ENCODE data around the gene ST6GALNAC3. TPM values are rescaled to one million over a fixed set of nuclear protein-coding genes. Genes with fewer than 3 reads are reported as not detected.
"Not testable (repeated sequence)": the region's sequence is repeated elsewhere in the genome, so short reads cannot be mapped to it uniquely, and the experiment has no call there.

Gene ST6GALNAC3
- total and polyA plus RNA-seq, 11 donors: 2.5 to 7.7 (median 4.4) TPM

GRCh38 chr1:76109901-76110560 lies 35.5 kb downstream of the ST6GALNAC3 start:
- TF ChIP-seq, protein P1, sequence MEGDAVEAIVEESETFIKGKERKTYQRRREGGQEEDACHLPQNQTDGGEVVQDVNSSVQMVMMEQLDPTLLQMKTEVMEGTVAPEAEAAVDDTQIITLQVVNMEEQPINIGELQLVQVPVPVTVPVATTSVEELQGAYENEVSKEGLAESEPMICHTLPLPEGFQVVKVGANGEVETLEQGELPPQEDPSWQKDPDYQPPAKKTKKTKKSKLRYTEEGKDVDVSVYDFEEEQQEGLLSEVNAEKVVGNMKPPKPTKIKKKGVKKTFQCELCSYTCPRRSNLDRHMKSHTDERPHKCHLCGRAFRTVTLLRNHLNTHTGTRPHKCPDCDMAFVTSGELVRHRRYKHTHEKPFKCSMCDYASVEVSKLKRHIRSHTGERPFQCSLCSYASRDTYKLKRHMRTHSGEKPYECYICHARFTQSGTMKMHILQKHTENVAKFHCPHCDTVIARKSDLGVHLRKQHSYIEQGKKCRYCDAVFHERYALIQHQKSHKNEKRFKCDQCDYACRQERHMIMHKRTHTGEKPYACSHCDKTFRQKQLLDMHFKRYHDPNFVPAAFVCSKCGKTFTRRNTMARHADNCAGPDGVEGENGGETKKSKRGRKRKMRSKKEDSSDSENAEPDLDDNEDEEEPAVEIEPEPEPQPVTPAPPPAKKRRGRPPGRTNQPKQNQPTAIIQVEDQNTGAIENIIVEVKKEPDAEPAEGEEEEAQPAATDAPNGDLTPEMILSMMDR (IDR thresholded peaks at IDR 0.05): no peak
- no peak for TF ChIP-seq POLR2A (IDR thresholded peaks at IDR 0.05)
- Histone ChIP-seq H3K4me3 (no peak overlapping the region), H3K9me3 (no peaks in the 10 kb centered on the region), H3K27ac (peak overlapping the region in 1 of 12 donors; percentile 35), H3K27me3 (no peaks in the 10 kb centered on the region), H3K36me3 (no peaks in the 10 kb centered on the region), H3K4me1 (peaks cover 0 to 10% (median 0%) of the 10 kb centered on the region in 12 donors)
- ATAC-seq (no peak), DNase-seq (no peak)
- WGBS, 4 donors: 48 to 72% (median 60%) methylated on average over 2 of the region's 2 CpGs
- intact Hi-C loops (cut with DNase I): no loop called here

- H3K27ac ChIP-seq: no peak overlapping the region
- TF ChIP-seq, protein P1 (IDR thresholded peaks at IDR 0.05): no peak
- no peak for TF ChIP-seq POLR2A (IDR thresholded peaks at IDR 0.05)
- H3K36me3 ChIP-seq: no peaks in the 10 kb centered on the region
- ATAC-seq (no peak), DNase-seq (no peak)
- intact Hi-C loops (cut with DNase I): no loop called here
- H3K4me3 ChIP-seq: no peak overlapping the region
- peaks cover 0 to 10% (median 0%) of the 10 kb centered on the region in 12 donors for H3K4me1 ChIP-seq
- no peaks in the 10 kb centered on the region for H3K27me3 ChIP-seq
- 60 to 73% (median 67%) methylated on average over 1 of the region's 1 CpG for WGBS, 4 donors
- no peaks in the 10 kb centered on the region for H3K9me3 ChIP-seq
Measured at GRCh38 chr1:76110666-76111065, 36.1 kb downstream of the ST6GALNAC3 start.

DNA sequence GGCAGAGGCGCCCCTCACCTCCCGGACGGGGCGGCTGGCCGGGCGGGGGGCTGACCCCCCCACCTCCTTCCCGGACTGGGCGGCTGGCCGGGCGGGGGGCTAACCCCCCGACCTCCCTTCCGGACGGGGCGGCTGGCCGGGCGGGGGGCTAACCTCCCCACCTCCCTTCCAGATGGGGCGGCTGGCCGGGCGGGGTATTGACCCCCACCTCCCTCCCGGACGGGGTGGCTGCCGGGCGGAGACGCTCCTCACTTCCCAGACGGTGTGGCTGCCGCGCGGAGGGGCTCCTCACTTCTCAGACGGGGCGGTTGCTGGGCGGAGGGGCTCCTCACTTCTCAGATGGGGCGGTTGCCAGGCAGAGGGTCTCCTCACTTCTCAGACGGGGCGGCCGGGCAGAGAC lies 37.8 kb downstream of the ST6GALNAC3 start:
- ATAC-seq; H3K4me3 ChIP-seq; H3K27me3 ChIP-seq; intact Hi-C loops (cut with DNase I); H3K27ac ChIP-seq; H3K36me3 ChIP-seq; H3K9me3 ChIP-seq: not testable (repeated sequence)
- H3K4me1 ChIP-seq: peaks cover 0 to 10% (median 0%) of the 10 kb centered on the region in 12 donors
- WGBS, 4 donors: 93 to 100% (median 96%) methylated on average over 8 to 32 of the region's 35 CpGs
- peak in 1 of 5 donors; percentile 58 for DNase-seq

DNA sequence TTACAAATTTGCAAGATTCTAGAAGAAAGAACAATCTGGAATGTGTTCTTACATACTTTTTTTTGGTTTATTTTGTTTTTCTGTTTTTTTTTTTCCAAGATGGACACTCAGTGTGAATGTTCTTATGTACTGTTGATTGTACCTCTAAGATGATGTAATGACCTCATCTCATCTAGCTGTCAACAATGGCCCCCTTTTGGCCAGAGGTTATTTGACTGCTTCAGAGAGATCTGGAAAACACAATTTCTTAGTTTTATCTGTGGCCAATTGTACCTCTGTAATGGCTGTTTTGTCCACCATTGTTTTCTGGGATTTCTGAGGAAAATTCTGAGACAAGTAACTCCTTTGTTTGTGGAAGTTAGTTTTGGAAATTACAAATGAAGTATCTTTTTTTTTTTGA lies 38.9 kb downstream of the ST6GALNAC3 start:
- ATAC-seq: no peak
- no peaks in the 10 kb centered on the region for H3K9me3 ChIP-seq
- no peak for DNase-seq
- H3K36me3 ChIP-seq: no peaks in the 10 kb centered on the region
- no peaks in the 10 kb centered on the region for H3K27me3 ChIP-seq
- no peak overlapping the region for H3K4me3 ChIP-seq
- intact Hi-C loops (cut with DNase I): no loop called here
- TF ChIP-seq POLR2A (IDR thresholded peaks at IDR 0.05): no peak
- TF ChIP-seq, protein P1 (IDR thresholded peaks at IDR 0.05): no peak
- peaks cover 0 to 6% (median 0%) of the 10 kb centered on the region in 12 donors for H3K4me1 ChIP-seq
- H3K27ac ChIP-seq: no peak overlapping the region

DNA sequence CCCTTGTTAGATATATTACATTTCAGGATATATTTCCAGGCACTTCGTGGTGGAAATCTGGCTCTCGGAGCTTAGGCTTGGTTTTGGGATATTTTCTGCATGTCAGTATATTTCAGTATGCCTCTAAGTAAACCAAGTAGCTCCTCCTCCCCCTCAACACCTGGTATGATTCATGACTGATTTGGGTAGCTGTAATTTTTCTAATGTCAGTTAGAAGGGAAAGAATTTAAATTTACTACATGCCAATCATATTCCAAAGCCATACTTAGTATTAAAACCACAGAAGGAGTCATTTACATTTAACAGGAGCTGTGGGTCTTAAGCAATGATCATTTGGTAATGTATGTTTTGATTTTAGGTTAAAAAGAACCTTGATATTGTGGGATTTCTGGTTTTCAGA lies 40.6 kb downstream of the ST6GALNAC3 start:
- Histone ChIP-seq H3K27ac (no peak overlapping the region), H3K27me3 (no peaks in the 10 kb centered on the region), H3K4me3 (no peak overlapping the region), H3K4me1 (no peaks in the 10 kb centered on the region), H3K36me3 (no peaks in the 10 kb centered on the region), H3K9me3 (no peaks in the 10 kb centered on the region)
- WGBS, 4 donors: 95 to 100% (median 96%) methylated on average over 2 of the region's 2 CpGs
- intact Hi-C loops (cut with DNase I): no loop called here
- TF ChIP-seq POLR2A (IDR thresholded peaks at IDR 0.05): no peak
- TF ChIP-seq, protein P1 (IDR thresholded peaks at IDR 0.05): no peak
- no peak for DNase-seq
- no peak for ATAC-seq

All from heart left ventricle (tissue), 16 donors.